ENCODE data around the gene ZNF132.
A peak's percentile ranks its signal among the peaks of the same experiment; 100 is the strongest.
"Not testable (repeated sequence)": the region's sequence is repeated elsewhere in the genome, so short reads cannot be mapped to it uniquely, and the experiment has no call there.

ZNF132 gene

DNA sequence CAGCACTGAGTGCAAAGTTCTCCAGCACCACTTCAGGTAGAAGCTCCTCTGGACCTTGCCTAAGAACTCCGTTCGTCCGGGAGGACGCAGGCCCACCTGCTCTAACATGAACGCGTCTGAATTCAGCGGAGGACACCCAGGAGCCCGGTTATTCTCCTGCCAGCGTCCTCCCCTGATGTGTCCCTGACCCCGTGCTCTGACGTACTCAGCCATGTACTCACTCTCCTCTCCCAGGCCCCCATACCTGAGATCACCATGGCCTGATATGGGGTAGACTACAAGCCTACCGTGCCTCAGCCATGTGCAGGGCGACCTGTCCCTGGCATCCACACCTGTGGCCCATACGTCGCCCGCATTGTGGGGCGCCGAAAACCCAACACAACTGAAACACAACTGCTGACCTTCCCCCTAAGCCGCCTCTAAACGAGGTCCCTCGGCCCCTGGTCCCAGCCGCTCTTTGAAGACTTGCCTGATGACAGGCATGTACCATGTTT is 32.2 kb downstream of the ZNF132 start:
- DNase-seq (ENCODE audit: low read depth in 3 of 3) = no peak

DNA sequence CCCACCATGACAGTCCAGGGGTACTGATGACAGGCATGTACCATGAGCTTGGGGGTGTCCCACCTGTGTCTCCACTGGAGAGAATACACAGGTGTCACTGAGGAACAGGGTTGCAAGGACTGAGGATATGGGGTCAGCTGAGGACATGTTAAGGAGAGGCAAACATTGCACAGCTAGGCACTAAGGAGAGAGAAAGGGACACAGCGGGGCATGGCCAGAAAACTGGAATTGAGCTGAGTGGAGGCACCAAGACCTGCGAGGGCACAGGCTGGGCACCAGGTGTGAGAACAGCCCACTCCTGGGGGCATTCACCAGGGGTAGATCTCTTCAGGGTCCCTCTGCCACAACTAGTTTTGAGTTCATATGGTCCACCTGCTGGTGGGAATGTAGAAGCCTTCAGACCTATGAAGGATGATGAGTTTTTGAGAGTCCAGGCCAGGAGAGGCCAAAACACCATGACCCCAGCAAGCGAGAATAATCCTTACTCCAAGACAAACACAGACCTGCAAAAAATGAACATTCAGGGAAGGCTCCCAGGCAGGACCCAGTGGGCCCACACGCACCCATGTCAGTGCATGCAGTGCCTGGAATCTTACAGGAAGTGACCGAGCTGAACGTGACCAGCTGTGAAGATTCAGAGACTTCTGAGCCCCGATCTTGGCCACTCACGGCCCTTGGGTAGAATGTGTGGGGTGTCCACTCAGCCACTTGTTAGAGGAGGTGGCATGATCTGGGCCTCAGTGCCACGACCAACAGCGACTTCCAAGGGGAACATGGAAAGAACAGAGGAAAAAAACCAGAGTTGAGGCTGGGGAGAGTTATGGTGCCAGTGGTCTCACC is 32.9 kb downstream of the ZNF132 start:
- no peak for DNase-seq (ENCODE audit: low read depth in 3 of 3)

DNA sequence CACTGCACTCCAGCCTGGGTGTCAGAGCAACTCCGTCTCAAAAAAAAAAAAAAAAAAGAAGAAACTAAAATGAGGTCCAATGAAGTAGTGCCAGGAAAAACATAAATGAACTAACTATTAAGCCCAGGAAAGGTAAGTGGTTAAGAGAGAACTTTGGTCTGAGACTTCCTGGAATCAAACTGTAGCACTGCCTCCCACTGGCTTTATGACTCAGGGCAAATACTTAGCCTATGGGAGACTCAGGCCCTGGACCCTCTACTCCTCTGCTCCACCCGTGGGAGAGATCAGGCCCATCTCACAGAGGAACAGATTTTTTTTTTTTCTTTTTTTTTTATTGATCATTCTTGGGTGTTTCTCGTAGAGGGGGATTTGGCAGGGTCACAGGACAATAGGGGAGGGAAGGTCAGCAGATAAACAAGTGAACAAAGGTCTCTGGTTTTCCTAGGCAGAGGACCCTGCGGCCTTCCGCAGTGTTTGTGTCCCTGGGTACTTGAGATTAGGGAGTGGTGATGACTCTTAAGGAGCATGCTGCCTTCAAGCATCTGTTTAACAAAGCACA is 36.0 kb downstream of the ZNF132 start:
- DNase-seq (ENCODE audit: low read depth in 3 of 3) = not testable (repeated sequence)

DNA sequence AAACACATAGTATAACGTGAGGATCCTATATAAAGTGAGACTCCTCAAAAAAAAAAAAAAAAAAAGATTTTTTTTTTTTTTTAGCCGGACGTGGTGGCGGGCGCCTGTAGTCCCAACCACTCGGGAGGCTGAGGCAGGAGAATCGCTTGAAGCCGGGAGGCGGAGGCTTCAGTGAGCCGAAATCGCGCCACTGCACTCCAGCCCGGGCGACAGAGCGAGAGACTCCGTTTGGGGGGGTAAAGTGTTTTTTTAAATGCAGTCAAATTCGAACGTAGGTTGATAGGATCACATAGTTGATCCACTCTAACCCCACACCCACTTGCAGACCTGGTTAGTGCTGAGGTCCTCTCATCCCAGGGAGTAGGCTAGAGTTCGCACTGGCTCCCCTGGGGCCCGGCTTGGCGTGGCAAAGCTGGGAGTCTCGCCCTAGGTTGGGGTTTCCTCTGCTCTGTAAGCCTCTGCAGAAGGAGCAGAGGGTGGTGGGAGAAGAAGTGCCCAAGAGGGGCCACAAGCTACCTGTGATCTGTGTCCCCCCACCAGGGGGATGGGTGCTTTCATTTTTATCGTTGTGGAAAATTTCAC is 38.0 kb downstream of the ZNF132 start:
- DNase-seq (ENCODE audit: low read depth in 3 of 3) = no peak

DNA sequence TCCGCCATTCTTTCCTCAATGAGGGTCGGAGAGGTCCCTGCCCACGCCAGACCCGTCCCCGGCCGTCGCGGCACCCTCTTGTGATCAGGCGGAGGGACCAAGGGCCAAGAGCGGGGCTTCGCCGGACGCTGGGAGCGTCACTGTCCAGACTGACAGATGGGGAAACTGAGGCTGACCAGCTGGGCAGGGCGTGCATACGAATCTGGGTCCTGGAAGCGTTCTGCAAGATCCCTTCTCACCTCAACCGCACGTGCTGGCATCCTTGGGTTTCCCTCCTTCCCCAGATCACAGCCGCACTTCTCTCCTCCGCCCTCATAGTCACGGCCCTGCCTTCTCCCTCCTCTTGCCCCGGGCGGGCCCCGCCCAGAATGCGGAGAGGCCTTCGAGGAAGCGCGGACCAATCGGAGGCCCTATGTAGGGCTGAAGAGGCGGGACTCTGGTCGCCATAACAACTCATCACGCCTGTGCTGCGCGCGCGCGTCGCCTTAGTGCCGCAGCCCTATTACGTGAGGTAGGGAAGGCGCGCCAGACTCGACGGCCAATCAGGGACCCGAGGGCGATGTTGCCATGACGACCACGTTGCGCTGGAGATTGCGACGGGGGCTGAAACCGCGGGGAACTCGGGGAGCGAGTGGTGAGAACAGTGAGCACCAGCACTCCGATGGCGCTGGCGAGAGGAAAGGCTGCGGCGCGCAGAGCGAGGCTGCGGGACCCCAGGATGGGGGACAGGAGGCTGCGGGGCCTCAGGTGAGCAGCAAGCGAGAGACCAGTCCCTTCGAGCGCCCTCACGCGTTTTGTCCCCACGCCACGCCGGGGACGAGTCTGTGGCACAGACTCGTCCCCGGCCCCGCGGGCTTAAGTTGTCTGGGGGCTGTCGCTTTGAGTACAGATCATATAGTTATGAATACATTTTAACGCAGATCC is 38.8 kb downstream of the ZNF132 start:
- peak; percentile 98 to 99 (median 98) for DNase-seq (ENCODE audit: low read depth in 3 of 3)

DNA sequence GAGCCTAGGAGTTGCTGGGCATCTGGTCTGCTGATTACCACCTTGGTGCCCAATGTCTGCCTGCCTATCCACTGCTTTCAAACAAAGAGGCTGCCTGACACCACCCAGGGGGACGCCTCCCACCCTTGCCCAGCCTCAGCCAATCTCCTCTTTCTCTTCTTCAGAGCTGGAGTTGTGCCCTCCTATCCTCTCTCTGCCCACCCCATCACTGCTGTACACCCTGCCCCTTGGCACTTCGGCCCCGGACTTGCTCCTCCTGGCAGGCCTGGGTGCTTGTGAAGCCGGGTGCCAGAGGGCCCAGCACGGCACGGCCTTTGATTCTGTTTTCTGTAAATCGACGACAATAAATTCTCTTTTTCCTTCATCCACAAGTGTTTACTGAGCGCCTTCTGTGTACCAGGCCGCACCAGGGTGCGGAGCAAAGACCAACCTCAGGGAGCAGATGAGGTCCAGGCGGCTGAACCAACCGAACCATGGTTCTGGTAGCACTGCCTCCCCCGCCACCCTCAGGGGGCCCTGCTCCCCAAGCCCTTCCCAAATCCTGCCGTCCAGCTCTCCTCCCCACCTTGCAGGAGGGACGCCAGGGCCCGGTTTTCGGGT is 39.5 kb downstream of the ZNF132 start:
- no peak for DNase-seq (ENCODE audit: low read depth in 3 of 3)

DNA sequence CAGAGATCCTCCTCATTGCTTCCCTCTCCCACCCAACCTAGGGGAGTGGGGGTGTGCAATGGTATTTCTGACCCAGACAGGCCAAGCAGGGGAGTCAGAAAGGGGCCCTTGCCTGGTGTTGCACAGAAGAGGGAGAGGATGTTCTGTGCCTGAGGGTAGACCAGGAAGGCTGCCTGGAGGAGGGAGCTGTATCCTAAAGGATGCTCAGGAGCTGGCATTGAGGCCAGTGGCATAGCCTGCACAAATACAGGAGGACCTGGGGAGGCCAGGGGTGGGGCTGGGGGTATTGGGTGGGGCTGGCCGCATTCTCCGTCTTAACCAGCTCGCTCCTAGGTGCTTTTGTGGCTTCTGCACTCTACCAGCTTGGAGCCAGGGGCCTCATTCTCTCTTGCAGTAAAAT is 40.0 kb downstream of the ZNF132 start:
- DNase-seq (ENCODE audit: low read depth in 3 of 3) = no peak

DNA sequence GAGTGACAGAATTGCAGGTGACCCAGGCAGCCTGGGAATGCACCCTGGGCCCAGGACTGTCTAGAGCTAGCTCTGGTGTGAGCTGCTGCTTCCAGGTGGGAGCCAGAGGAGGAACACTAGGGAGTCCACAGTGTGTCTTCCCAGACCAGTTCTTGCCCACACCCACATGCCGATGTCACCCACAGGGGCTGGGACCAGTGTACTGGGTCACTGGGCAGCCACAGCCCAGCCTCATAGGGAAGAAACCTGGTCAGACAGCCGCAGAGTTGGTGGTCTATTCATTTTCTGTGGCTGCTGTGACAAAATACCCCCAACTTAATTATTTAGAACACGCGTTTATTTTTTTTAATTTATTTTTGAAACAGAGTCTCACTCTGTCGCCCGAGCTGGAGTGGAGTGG is 41.4 kb downstream of the ZNF132 start:
- no peak for DNase-seq (ENCODE audit: low read depth in 3 of 3)

DNA sequence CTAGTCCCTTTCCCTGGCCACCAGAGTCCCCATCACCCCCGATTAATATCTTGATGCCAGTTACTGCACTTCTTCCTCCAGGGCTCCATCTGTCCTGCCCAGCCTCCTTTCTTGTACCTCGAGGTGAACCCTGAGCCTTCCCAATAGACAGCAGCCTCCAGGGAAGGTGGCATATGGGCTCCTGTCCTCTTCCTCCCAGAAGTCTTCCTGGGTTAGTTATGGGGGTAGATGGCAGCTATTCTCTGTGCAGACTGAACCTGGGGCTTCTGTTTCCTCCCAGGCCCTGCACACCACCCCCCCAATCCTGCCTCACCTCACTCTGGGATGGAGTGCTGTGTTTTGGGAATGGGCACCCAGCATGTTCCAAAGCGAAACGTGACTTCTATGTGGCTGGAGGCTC is 41.9 kb downstream of the ZNF132 start:
- DNase-seq (ENCODE audit: low read depth in 3 of 3) = no peak

DNA sequence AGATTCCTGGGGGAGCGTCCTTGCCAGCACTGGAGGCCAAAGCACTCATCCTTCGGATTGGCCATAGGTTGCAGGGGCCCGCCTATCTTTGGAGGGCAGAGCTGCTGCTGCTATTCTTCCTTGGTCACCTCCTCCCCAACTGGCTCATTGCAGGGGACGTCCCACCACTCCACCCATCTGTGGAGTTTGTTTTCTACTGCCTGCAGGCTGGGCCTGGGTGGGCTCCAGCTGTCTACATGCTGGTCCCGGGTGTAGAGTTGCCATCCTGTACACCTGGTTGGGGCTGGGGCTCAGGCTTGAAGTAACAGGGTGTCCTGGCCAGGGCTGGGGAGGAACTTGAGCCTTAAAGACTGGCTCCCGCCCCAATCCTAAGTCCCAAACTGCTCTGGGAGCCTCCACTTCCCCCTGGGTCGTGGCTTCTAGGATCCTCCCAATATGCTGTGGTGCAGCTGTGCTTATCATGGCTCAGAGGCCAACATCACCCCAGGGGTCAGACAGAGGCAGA is 42.4 kb downstream of the ZNF132 start:
- no peak for DNase-seq (ENCODE audit: low read depth in 3 of 3)

DNA sequence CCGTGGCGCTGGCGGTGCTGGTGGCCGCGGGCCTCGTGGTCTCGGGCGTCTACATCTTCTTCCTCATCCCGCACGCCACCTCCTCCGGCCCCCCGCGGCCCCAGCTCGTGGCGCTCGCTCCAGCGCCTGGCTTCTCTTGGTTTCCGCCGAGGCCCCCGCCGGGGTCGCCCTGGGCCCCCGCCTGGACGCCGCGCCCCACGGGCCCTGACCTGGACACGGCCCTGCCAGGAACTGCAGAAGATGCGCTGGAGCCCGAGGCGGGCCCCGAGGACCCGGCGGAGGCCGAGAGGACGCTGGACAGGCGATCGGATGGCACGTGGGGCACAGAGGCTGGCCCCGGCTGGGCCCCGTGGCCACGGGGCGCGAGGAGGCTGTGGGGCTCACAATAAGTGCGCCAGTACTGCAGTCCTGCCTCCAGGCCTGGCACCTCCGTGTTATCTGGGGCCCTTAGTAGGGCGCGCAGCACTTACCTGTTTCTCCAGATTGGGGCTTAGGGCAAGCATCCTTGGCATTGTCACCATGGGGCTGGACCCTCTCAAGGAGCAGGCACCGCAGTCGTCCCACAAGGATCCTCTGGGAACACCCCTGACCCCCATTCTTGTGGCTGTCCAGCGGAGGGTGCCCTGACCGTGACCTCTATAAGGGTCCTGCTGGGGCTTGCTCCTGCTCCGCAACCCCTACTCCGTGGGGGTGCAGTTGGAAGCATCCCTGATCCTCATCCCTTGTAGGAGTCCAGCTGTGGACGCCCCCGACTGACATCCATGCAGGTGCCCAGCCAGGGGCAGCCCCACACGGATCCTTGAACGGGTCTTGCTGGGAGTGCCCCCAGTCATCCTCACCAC is 43.0 kb downstream of the ZNF132 start:
- DNase-seq (ENCODE audit: low read depth in 3 of 3) = no peak

DNA sequence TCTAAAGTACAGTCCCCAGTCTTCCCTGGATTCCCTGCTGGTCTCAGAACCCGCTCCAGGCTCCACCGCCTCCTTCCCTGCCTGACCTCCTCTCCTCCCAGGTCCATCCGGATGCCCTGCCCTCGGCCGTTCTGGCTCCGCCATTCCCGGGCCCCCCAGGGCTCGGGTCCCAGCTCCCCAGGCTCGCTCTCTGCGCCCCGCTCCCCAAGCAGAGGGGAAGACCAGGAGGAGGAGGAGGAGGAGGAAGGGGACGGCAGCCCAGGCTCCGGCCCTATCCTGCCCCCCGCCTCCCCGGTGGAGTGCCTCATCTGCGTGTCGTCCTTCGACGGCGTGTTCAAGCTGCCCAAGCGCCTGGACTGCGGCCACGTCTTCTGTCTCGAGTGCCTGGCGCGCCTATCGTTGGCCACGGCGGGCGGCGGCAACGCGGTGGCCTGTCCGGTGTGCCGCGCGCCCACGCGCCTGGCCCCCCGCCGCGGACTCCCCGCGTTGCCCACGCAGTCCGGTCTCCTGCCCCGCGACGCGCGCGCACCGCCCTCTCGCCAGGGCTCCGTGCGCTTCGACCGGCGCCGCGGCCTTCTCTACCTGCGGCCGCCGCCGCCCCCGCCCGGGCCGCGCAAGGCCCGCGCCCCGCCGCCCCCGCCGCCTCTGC is 43.9 kb downstream of the ZNF132 start:
- DNase-seq (ENCODE audit: low read depth in 3 of 3) = no peak

DNA sequence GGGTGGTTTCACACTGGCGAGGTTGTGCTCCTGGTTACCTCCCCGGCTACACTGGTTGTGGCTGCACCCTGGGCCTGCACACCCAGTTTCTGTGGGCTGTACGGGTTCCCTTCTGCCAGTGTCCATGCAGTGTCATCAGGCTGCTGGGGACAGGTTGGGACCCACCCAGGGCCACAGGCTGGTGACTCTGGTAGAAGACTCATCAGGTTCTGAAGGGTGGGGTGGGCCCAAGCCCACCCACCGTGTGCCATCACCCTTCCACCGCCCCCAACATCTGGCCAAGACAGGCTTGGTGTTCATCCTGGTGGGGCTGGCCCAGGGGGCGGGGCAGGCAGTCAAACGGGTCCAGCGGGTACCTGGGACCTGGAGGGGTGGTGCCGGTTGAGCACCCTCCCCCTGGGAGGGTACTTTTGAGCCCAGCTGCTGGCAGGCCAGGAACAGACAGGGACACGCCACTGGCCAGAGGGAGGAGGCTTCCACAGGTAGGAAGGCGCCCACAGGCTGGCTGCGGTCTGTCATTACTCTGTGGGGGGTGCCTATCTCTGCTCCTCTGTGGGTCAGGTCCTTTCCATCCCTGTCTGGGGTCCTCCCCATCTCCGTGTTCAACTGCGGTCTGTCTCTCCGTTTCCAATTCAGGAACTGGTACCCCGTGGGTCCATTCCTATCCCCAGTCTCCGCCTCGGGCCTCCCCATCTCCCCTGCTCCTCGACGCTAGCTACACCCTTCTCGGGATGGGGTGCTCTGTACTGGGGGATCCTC is 44.6 kb downstream of the ZNF132 start, which contains the start of gene RNF225:
Gene RNF225 (plus strand): TSS at position 437 of the 759 bp plus-strand sequence. CDS start 434 bp downstream, outside the sequence.
- DNase-seq (ENCODE audit: low read depth in 3 of 3) = peak in 1 of 3 experiments; percentile 28

DNA sequence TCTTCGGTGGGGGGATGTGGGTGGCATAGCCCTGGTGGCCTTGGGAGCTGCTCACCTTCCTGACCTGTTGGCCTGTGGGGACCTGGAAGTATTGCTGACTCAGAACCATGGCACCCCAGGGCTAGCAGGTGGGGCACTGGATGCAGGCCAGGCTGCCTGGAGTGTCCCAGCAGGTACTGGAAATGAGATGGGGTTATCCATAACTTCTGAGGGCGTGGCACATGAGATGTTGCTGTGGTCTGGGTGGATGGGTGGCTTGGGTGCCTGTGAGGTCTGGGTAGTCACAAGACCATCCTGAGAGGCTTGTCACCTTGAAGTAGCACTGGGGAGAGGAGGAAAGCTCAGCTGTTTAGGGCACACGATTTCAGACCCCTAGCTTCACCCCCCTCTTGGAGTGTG is 45.1 kb downstream of the ZNF132 start:
- no peak for DNase-seq (ENCODE audit: low read depth in 3 of 3)

DNA sequence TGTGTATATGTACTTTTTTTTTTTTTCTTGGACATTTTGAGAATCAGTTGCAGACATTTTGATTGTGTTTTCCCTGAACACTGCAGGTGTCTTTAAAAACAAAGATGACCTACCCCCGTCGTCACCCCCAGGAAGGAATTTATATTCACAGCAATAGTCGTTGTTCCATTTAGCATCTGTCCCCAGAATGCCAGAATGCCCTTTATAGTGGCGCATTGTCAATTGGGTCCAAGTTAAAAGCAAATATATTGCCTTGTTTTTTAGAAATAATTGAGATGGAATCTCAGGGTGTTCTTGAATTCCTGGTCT is 46.3 kb downstream of the ZNF132 start:
- DNase-seq (ENCODE audit: low read depth in 3 of 3) = no peak

DNA sequence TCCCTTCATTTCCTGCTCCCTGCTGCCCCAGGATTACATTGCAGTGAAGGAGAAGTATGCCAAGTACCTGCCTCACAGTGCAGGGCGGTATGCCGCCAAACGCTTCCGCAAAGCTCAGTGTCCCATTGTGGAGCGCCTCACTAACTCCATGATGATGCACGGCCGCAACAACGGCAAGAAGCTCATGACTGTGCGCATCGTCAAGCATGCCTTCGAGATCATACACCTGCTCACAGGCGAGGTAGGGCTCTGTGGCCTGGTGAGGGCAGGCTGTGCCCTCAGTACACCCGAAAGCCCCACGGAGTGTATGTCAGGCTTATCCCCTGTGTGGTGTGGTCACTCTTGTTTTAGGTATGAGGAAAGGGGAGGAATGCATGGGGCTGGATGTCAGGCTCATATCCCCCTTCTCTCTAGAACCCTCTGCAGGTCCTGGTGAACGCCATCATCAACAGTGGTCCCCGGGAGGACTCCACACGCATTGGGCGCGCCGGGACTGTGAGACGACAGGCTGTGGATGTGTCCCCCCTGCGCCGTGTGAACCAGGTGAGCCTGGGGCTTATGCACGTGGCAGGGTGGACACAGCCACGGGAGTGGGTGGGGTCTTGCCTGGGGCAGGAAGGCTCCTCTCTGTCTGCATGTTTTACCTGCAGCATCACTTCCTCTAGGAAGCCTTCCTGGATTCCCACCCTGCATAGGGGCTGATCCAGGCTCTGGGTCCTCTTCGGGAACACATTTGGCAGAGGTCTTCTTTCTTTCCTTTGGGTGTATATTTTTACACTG is 46.8 kb downstream of the ZNF132 start:
- no peak for DNase-seq (ENCODE audit: low read depth in 3 of 3)

DNA sequence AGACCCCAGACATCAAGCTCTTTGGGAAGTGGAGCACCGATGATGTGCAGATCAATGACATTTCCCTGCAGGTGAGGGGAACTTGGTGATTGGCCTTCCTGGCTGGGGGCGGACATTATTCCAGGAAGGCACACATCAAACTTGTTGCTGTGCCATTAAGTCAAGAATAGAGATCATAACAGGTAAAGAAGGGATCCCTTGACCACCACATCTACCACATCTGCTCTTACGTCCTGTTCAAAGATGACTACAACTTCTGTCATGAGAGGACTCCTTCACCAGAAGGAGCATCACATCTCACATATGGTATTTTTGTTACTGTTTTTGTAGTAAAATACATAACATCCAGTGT is 51.8 kb downstream of the ZNF132 start:
- DNase-seq (ENCODE audit: low read depth in 3 of 3) = no peak

Measured in stimulated activated CD4-positive, alpha-beta T cell treated with anti-CD3 and anti-CD28 coated beads, TNF-alpha, amount 100 ng/mL, for 4 hours (primary cell).